ENCODE data around the gene SLC36A3.
A peak's percentile ranks its signal among the peaks of the same experiment; 100 is the strongest.
"Not testable (repeated sequence)": the region's sequence is repeated elsewhere in the genome, so short reads cannot be mapped to it uniquely, and the experiment has no call there.

SLC36A3 gene

DNA sequence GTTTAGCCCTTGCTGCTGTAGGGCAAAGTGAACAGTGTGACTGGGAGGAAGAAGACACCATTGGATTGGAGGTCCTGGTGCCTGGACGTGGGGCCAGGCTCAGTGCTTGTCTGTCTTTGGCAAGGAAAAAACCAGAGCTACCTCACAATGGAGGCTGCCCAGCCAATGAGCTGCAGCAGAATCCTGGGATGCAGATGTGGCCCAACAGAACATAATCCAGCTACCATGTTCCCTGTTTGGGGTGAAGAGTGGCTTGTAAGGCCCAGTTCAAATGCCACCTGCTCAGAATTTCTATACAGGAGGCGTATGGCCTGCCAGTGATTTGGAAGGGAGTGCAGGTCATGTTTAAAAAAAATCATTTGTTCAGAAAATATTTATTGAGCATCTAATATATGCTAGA lies at the start of gene SLC36A3:
Gene SLC36A3, minus strand, starts transcription at position 101 of the 400 bp plus-strand sequence. CDS start 412 bp downstream, outside the sequence.
- DNase-seq = no peak

DNA sequence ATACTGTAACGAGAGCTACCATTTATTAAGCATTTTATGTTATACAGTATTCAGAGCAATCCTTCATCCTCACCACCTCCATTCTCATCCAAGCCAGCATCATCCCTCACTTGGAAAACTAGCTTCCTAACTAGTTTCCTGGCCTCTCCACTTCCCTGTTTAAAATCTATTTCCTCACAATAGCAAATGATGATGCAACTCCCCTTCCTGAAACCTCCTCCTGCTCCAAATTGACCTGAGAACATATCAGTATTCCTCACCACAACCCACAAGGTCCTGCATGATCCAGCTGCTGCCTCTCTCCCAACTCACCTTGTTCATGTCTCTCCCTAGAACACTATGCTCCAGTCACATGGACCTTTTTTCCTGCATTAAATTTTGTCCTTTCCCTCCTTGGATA lies 48.1 kb upstream of the SLC36A3 start:
- DNase-seq = no peak

DNA sequence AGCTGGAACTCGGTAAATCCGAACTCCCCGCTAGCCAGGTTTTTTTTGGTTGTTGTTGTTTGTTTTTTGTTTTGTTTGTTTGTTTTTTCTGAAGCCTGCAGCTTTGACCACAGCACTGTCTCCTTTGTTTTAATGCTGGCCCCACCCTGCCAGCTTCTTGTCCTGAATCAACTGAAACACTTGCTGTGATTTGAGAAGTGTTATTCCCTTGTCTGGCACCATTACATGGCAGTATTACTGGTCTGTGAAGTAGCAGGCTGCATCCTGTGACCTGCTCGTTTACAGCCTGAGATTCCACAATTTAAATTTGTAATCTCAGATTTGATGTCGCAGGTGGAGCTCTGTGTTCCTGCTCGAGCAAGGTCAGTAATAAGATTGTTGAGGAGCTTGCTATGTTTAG lies 45.2 kb upstream of the SLC36A3 start:
- no peak for DNase-seq

DNA sequence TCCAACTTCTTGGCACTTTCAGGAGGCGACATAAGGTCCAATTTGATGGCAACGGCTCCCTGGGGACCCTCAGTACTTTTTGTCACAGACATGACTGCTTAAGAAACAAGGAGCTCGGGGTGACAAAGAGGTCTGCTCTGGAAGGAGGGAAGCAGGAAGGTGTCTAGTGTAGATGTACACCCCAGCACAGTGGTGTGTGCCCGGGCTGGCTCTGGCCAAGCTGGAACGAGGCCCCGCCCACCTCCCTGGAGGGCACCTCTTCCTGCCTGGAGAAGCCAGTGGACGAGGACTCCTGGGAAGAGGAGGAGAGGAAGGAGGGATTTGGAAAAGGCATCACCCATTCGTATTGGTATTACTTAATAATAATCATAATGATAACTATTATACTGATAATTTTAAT lies 43.8 kb upstream of the SLC36A3 start, which contains the start of gene SLC36A2:
Gene SLC36A2, minus strand, starts transcription at position 191 of the 400 bp plus-strand sequence. Its CDS starts 99 bp downstream, at position 92.
- DNase-seq = no peak

DNA sequence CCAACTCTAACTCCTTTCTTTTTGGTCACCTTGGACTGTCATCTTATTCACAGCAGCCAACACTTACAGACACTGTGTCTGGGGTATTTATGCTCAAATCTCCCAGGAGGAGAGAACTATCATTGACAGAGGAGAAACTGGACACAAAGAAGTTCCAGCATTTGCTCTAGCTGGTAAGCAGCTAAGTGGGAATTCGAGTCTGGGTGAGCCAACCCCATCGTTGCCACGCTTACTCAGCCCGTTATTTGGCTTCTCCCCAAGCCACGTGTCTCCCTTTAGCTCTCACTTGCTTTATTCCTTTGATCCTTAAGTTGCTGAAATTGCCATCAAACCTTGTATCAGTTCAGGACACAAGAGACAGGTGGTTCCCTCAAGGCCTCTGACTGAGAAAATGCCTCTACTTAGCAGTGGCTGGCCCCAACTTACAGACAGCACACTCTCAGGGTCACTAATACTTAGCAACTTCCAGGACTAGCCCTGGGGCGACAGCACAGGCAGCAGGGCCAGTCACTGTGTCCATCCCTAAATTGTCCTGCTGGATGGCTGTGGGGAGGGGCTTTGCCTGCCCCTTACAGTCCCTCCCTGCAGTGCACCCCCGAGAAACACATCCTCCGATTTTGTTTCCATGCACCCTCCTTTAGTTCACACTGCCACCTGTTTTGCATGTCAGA lies 42.4 kb upstream of the SLC36A3 start:
- DNase-seq = no peak

DNA sequence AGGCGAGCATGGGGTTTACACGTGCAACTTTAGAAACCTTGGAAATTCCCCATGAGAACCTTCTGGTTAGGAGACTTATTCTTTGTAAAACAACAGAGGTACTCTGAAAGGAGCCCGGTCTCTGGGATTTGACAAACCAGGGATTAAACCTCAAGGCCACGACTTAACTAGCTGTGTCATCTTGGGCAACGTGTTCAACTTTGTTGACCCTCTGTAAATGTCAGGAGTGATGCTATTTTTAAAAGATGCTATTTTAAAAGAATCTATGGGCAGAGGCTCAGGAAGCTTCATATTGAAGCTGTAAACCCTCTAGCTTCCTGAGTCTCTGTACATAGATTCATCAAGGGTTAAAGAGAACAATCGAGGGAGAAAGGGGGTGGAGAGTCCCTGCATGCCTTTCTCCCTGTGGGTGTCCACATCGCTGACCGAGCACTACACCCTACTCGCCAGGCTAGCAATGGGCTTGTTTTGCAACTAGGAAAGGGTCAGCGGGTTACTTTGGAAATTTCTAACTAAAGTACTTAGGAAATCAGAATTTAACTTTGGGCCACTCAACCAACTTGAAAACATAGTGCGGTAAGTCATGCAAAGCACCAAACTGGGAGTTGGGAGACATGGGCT lies 41.7 kb upstream of the SLC36A3 start:
- no peak for DNase-seq

DNA sequence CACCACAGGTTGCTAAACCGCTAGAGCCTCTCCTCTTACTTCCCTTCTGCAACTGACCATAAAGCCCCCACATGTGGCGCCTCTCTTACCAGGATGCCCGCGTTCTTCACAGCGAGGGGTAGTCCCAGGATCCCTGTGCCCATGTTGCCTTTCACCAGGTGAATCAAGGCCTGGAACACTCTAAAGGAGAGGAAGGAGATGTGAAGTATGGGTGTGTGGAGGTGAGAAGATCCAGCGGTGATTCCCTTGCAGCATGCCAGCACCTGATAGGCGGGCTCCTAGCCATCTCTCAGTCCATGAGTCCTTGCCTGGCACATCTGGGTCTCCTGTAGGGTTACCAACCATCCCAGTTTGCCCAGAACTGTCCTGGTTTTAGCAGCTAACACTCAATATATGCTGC lies 40.5 kb upstream of the SLC36A3 start:
- no peak for DNase-seq

DNA sequence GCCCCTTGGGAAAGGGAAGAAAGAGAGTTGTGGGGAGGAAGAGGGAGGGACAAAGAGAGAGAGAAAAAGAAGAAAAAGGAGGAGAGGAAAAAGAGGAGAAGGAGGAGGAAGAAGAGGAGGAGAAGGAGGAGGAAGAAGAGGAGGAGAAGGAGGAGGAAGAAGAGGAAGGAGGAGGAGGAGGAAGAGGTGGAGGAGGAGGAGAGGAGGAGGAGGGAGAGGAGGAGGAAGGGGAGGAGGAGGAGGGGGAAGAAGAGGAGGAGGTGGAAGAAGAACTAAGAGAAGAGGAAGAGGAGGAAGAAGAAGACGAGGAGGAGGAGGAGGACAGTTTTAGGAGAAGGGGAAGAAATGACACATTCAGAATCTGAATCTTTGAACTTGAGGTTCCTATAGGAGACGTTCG lies 36.4 kb upstream of the SLC36A3 start:
- DNase-seq = no peak

DNA sequence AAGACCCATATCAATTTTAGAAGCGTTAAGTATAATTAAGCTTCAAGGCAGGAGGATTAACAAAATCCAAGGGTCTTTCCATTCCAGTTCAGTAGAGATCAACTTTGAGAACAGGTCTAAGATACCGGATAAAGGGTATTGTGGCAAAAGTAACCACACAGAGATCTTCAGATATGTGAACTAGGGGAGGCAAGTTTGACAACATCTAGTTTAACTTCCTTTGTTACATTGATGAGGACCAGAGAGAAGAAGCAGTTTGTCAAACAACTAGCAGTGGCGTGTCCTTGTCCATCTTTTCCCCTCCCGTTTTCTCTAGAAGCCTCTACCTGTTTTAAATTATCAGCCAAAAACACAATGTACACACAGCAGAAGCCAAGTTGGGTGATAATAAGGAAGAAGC lies 35.2 kb upstream of the SLC36A3 start:
- no peak for DNase-seq

DNA sequence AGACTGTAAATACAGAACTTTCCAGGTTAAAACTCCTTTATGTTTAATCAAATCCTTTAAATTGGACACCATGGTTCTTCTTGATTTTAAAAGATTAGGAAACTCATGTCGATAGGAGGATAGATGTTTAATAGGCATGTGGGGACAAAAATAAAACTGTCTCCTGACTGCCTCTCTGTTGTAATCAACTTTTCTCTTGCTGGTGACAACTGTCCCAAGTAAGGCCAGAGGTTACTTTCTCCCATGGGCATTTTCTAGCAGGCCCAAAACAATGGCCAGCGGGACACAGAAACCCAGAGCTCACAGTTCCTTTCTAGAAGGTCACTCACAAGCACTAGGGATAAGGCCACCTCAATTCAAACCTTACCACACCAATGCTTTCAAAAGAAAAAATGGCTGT lies 29.3 kb upstream of the SLC36A3 start:
- no peak for DNase-seq

DNA sequence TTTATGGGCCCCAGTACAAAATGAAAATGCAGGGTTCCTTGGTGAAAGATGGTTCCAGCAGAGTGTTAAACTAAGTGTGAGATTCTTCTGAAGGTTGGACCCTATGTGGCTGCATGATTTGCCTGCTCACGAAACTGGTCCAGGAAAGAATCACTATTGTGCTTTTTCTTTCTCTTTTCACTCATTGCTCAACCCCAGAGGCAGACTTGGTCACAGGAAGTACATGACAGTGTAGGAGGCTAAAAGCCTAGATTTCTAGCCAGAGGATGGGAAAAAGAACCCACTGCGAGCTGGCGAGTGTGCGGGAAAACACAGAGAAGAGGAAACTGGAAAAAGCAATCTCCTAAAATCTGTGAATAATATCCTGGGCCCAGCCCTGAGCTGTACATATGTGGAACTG lies 25.2 kb upstream of the SLC36A3 start:
- DNase-seq = no peak

DNA sequence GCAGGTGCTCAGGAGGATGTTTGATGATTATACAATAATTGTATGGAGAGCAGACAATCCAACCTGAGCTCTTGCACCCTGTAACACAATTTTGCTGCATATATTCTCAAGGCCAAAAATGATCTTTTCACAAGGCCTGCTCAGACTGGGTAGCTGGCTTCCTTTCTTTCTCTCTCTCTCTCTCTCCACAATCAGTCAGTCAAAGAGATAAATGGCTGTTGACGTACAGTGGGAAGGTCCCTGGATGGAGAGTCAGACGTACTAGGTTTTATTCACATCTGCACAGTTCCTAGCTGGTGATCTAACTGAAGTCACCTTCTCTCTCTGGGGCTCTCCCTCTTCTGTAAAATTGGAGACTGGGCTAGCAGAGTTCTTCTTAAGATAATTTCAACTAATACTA lies 24.0 kb upstream of the SLC36A3 start:
- no peak for DNase-seq

DNA sequence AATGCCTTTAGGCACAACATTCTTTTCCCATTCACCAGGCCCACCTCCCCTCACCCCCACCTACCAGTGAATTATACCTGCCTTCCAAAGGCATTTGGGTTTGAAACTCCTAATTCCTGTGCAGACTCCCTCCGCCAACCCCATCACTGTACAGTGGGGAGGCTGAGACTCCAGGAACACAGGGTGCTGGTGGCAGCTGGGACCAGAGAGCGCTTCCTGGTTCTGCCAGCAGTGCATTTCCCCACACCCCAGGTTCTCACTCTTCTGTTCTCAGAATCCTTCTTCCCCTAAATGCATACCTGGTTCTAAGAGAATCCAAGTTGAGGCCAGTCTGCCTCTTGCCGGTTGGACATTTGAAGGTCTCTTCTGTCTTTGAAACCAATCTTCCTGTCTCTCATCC lies 22.7 kb upstream of the SLC36A3 start:
- DNase-seq = no peak

DNA sequence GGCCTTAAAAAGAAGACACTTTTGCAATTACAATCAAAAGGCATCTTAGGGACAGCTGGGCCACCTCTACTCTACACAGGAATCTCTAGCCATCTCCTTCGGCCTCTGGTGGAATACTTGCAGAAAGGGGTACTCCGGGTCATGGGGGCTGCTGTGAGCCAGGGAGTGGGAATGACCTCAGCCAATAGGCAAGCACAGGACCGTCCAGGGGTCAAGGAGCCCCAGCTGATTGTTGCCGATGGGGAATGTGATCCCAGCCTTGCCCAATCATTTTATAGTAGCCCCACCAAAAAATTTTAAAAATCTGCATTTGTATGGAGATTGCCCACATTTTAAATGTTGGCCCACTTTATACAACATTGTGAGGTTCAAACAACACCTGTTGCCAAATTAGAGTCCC lies 16.9 kb upstream of the SLC36A3 start:
- DNase-seq = no peak

DNA sequence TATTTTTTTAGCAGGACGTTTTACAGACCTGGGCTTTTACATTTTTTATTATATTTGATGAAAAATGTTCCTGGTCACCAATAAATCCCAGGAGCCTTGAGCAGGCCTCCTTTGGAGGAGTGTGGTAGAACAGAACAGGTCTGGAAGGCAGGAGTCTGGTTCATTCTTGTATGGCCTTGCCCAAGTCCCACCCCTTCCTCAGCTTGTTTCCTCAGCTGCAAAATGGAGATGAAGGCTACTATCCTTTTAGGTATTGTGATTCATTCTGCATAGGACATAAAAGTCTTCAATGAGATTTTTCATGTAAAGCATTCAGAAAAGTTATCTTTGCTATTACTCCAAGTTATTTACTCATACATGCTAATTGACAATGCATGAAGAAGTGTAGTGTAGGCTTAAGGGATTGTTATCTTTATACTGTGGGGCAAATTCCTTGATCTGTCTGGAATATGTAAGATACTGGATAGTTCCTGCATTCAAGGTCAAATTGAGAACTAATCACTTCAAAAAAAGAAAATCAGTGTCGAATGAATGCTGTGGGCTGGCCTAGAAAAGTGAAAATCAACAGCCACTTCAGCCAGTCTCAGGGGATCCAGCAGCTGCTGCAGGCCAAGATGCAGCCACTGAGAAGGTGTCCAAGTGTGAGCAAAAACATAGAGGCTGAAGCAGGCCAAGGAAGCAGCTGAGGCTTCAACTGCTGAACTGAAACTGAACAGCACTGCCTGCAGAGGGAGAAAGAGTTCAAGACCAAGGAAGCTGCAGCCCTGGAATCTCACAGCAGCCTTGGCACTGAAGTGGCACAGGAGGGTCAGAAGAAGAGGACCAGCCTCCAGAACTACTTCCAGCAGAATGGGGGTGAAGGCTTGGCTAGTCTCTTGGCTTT lies 15.5 kb upstream of the SLC36A3 start:
- DNase-seq = no peak

DNA sequence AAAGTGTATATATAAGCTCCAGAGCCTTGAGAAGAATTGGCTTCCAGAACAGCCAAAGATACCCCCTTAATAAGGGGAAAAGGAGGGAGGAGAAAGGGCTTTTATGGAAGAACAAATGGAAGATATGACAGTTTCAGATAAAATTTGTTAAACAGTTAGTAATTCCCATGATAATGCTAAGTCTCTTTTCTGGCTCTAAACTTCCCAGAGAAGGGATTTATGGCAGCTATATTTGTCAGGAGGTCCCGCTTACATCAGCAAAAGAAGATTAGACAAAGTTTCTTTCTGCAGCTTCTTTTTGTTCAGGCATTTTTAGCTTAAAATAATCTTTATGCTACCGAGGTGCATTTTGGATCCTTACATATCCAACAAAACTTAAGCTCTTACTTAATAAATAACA lies 14.3 kb upstream of the SLC36A3 start:
- DNase-seq = no peak

DNA sequence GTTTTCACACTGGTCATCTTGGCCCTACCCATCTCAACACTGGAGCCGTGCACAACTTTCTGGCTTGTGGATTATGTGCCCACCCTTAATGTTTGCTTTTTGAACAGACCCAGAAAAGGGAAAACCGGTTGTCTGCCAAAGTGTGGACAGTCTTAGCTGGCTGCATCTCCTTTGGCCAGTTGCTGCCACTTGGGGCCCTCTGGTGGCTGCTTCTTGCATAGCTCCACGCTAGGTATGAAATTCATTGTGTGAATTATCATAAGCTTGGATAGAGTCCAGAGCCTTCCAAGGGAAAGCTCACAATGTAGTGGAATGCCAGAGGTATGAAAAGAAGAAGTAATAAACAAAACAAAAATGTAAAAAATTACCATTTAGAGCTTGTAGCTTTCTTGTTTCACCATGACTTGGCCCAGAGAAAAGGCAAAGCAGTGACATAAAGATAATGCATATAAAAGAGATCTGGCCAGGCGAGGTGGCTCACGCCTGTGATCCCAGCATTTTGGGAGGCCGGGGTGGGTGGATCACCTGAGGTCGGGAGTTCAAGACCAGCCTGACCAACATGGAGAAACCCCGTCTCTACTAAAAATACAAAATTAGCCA lies 12.5 kb upstream of the SLC36A3 start:
- peak; percentile 67 for DNase-seq

DNA sequence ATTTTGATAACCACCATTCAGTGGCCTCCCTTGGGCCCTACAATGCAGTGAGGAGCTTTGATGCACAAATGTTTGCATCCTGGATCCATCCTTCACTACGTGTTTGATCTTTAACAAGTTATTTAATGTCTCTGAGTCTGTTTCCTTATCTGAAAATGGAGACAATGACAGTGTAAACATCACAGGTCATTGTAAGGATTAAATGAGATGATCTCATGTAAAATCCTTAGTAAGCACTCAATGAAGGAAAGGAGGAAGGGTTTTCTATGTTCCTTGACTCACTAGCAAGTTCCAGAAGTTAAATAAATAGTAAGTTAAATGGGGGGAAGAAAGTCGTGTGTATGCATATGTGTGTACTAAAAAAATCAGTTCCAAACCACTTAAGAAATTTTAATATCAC lies 9.8 kb upstream of the SLC36A3 start:
- no peak for DNase-seq

DNA sequence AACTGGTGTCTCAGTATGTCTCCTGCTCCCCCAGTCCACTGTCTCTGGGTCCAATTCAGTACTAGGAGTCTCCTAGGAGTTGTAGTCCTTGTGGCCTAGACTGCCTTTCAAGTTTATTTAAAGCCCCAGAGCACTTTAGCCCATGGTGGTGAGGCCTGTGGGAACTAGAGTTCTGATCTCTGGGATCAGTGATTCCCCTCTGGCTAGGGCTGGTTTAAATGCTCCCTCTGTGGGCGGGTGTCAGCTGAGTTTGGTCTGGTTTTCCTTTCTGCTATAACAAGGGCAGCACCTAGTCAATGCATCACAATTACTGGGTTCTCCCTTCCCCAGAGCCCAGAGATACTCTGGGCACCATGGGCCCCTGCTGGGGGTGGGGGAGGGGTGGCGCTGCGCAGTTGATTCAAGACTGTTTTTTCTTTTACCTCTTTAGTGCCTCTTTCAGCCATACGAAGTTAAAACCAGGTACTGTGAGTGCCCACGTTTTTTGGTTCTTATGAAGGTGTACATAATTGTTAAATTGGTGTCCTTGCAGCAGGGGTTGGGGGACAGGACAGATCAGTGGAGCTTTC lies 9.3 kb upstream of the SLC36A3 start:
- no peak for DNase-seq

DNA sequence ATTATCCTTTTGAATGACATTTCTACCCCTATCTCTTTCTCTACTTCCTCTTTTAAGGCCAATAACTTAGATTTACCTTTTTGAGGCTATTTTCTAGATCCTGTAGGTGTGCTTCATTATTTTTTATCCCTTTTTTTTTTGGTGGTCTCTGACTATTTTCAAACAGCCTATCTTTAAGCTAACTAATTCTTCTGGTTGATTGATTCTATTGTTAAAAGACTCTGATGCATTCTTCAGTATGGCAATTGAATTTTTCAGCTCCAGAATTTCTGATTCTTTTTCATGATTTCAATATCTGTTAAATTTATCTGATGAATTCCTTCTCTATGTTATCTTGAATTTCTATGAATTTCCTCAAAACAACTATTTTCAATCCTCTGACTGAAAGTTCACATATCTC lies 7.4 kb upstream of the SLC36A3 start:
- DNase-seq = no peak

DNA sequence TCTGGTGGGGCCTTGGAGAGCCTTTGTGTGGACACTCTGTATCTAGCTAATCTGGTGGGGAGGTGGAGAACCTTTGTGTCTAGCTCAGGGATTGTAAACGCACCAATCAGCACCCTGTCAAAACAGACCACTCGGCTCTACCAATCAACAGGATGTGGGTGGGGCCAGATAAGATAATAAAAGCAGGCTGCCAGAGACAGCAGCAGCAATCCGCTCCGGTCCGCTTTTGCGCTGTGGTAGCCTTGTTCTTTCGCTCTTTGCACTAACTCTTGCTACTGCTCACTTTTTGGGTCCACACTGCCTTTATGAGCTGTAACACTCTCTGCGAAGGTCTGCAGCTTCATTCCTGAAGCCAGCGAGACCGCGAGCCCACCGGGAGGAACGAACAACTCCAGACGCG lies 6.3 kb upstream of the SLC36A3 start:
- not testable (repeated sequence) for DNase-seq

DNA sequence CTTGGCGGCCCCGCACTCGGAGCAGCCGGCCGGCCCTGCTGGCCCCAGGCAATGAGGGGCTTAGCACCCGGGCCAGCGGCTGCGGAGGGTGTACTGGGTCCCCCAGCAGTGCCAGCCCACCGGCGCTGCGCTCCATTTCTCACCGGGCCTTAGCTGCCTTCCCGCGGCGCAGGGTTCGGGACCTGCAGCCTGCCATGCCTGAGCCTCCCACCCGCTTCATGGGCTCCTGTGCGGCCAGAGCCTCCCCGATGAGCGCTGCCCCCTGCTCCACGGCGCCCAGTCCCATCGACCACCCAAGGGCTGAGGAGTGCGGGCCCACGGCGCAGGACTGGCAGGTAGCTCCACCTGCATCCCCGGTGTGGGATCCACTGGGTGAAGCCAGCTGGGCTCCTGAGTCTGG lies 5.7 kb upstream of the SLC36A3 start:
- DNase-seq = not testable (repeated sequence)

All from COR-L47 (cell line).